HepG2 (cell line): Measurements from ENCODE around the gene UPB1. TPM values are rescaled to one million over a fixed set of nuclear protein-coding genes. Genes with fewer than 3 reads are reported as not detected.

Source experiments
- ATAD3A ChIP-seq: sonication (generic); formaldehyde crosslinking; IDR thresholded peaks from 2 replicates; pipeline ENCODE4 v1.4.0; 2020; ENCODE audit warnings: missing genetic modification reagents
- BRCA1 ChIP-seq: sonication (generic); formaldehyde crosslinking; IDR thresholded peaks from 2 replicates; pipeline ENCODE4 v1.4.0; 2020; ENCODE audit warnings: missing genetic modification reagents
- FLYWCH1 ChIP-seq: sonication (generic); formaldehyde crosslinking; IDR thresholded peaks from 2 replicates; pipeline ENCODE4 v1.8.1; 2023; ENCODE audit warnings: mild to moderate bottlenecking, missing genetic modification reagents
- FOXK2 ChIP-seq: fragments of 450-650 bp; IDR thresholded peaks from 2 replicates; pipeline ENCODE4 v1.6.1; 2016
- GABPB1 ChIP-seq: IDR thresholded peaks from 2 replicates; pipeline ENCODE4 v1.6.1; 2016; ENCODE audit warnings: mild to moderate bottlenecking, missing genetic modification reagents, moderate library complexity, missing compliant biosample characterization
- HOXA5 ChIP-seq: sonication (generic); formaldehyde crosslinking; IDR thresholded peaks from 2 replicates; pipeline ENCODE4 v1.4.0; 2020; ENCODE audit warnings: missing genetic modification reagents
- IKZF4 ChIP-seq: sonication (generic); formaldehyde crosslinking; IDR thresholded peaks from 2 replicates; pipeline ENCODE4 v1.5.1; 2020; ENCODE audit warnings: borderline replicate concordance, mild to moderate bottlenecking, low read depth, missing genetic modification reagents; ENCODE audit errors: not compliant biosample characterization
- MAFK ChIP-seq, 2 experiments: IDR thresholded peaks in 1 of 2; conservative IDR thresholded peaks in 1 of 2; 2 replicates each; pipeline ENCODE4 v1.6.1; 2011; ENCODE audit warnings: improper control_type of control experiment in 2 of 2, low read length in 2 of 2
- MNT ChIP-seq: fragments of 450-650 bp; IDR thresholded peaks from 2 replicates; pipeline ENCODE4 v1.6.1; 2016
- MTA3 ChIP-seq: sonication (generic); formaldehyde crosslinking; IDR thresholded peaks from 2 replicates; pipeline ENCODE4 v1.4.0; 2020; ENCODE audit warnings: missing genetic modification reagents
- NFE2L2 ChIP-seq: fragments of 150-350 bp; IDR thresholded peaks from 2 replicates; pipeline ENCODE4 v1.6.1; 2014; ENCODE audit warnings: low read length
- PHF21A ChIP-seq: sonication (generic); formaldehyde crosslinking; IDR thresholded peaks from 2 replicates; pipeline ENCODE4 v1.5.0; 2020; ENCODE audit warnings: mild to moderate bottlenecking, missing genetic modification reagents
- RAD51 ChIP-seq: fragments of 450-650 bp; IDR thresholded peaks from 2 replicates; pipeline ENCODE4 v1.6.1; 2016; ENCODE audit warnings: borderline replicate concordance
- SAFB2 ChIP-seq: sonication (generic); formaldehyde crosslinking; IDR thresholded peaks from 2 replicates; pipeline ENCODE4 v1.5.1; 2020; ENCODE audit warnings: missing genetic modification reagents, low read depth, mild to moderate bottlenecking, borderline replicate concordance
- SALL2 ChIP-seq: sonication (generic); formaldehyde crosslinking; IDR thresholded peaks from 2 replicates; pipeline ENCODE4 v1.8.1; 2023; ENCODE audit warnings: mild to moderate bottlenecking, missing genetic modification reagents, inconsistent platforms
- SCMH1 ChIP-seq: sonication (generic); formaldehyde crosslinking; IDR thresholded peaks from 2 replicates; pipeline ENCODE4 v1.9.0; 2021; ENCODE audit warnings: missing genetic modification reagents, mild to moderate bottlenecking, borderline replicate concordance
- SMAD1 ChIP-seq: sonication (generic); formaldehyde crosslinking; IDR thresholded peaks from 2 replicates; pipeline ENCODE4 v1.4.0; 2020; ENCODE audit warnings: missing genetic modification reagents, low read depth, mild to moderate bottlenecking, borderline replicate concordance
- SNRNP70 ChIP-seq: fragments of 200-400 bp; formaldehyde crosslinking; IDR thresholded peaks from 2 replicates; pipeline ENCODE4 v1.6.1; 2017; ENCODE audit warnings: mild to moderate bottlenecking, low read depth, low read length, moderate library complexity
- SP5 ChIP-seq: IDR thresholded peaks from 2 replicates; pipeline ENCODE4 v1.6.1; 2016; ENCODE audit warnings: low read depth, borderline replicate concordance
- SRSF4 ChIP-seq: fragments of 200-400 bp; formaldehyde crosslinking; IDR thresholded peaks from one replicate; pipeline ENCODE4 v1.6.1; 2018; ENCODE audit warnings: mild to moderate bottlenecking, low read depth, low read length, moderate library complexity; ENCODE audit not compliant: poor library complexity, severe bottlenecking
- TCF7 ChIP-seq: sonication (generic); IDR thresholded peaks from 2 replicates; pipeline ENCODE4 v1.6.1; 2016; ENCODE audit warnings: antibody characterized with exemption, low read depth
- TEAD2 ChIP-seq: sonication (generic); formaldehyde crosslinking; IDR thresholded peaks from 2 replicates; pipeline ENCODE4 v1.9.0; 2021; ENCODE audit warnings: missing genetic modification reagents
- ZBTB43 ChIP-seq: sonication (generic); formaldehyde crosslinking; conservative IDR thresholded peaks from 2 replicates; pipeline ENCODE4 v1.4.0; 2020; ENCODE audit warnings: missing genetic modification reagents
- ZMYM2 ChIP-seq: sonication (generic); formaldehyde crosslinking; IDR thresholded peaks from 2 replicates; pipeline ENCODE4 v1.8.0; 2022; ENCODE audit warnings: mild to moderate bottlenecking, missing genetic modification reagents
- ZNF136 ChIP-seq: sonication (generic); formaldehyde crosslinking; IDR thresholded peaks from 2 replicates; pipeline ENCODE4 v1.8.1; 2022; ENCODE audit warnings: low read depth, mild to moderate bottlenecking, moderate library complexity, missing genetic modification reagents
- ZNF30 ChIP-seq: sonication (generic); formaldehyde crosslinking; IDR thresholded peaks from 2 replicates; pipeline ENCODE4 v1.5.0; 2020; ENCODE audit warnings: mild to moderate bottlenecking, missing genetic modification reagents
- ZNF354B ChIP-seq: sonication (generic); formaldehyde crosslinking; IDR thresholded peaks from 2 replicates; pipeline ENCODE4 v1.8.0; 2022; ENCODE audit warnings: mild to moderate bottlenecking, missing genetic modification reagents
- ZNF607 ChIP-seq: sonication (generic); formaldehyde crosslinking; IDR thresholded peaks from 2 replicates; pipeline ENCODE4 v1.5.1; 2020; ENCODE audit warnings: missing genetic modification reagents, mild to moderate bottlenecking, borderline replicate concordance
- ZNF670 ChIP-seq: sonication (generic); formaldehyde crosslinking; IDR thresholded peaks from 2 replicates; pipeline ENCODE4 v1.8.0; 2022; ENCODE audit warnings: mild to moderate bottlenecking, missing genetic modification reagents, borderline replicate concordance
- ZSCAN21 ChIP-seq: sonication (generic); formaldehyde crosslinking; IDR thresholded peaks from 2 replicates; pipeline ENCODE4 v1.8.0; 2022; ENCODE audit warnings: mild to moderate bottlenecking, missing genetic modification reagents, moderate library complexity, borderline replicate concordance
- polyA plus RNA-seq, 8 experiments: library from polyadenylated mRNA; depleted of rRNA in 3 of 8; stranded (reverse) in 7 of 8; unstranded in 1 of 8; fragments of >200 nt; fragmentation: Illumina TruSeq in 4 of 8; extraction: Trizol in 4 of 8; gene quantifications; 2 replicates each; pipeline versions ENCODE4 v1.2.1 to v1.2.3, GENCODE V29; 2011 to 2016; ENCODE audit warnings: low read depth in 4 of 8, missing spikeins in 1 of 8, mixed read lengths in 1 of 8; ENCODE audit not compliant: insufficient read depth in 1 of 8
- total RNA-seq, 5 experiments: library from RNA; depleted of rRNA; stranded (reverse); fragments of >200 nt; fragmentation: Illumina TruSeq; extraction: Trizol; gene quantifications; 2 replicates each; pipeline ENCODE4 v1.2.3, GENCODE V29; 2016; ENCODE audit warnings: low read depth in 1 of 5

Gene UPB1
- total and polyA plus RNA-seq, 2 of the 13 experiments (the other 11 are each of a cell fraction or from before 2014, with no cell fraction given): 0.38 to 1.2 TPM

DNA sequence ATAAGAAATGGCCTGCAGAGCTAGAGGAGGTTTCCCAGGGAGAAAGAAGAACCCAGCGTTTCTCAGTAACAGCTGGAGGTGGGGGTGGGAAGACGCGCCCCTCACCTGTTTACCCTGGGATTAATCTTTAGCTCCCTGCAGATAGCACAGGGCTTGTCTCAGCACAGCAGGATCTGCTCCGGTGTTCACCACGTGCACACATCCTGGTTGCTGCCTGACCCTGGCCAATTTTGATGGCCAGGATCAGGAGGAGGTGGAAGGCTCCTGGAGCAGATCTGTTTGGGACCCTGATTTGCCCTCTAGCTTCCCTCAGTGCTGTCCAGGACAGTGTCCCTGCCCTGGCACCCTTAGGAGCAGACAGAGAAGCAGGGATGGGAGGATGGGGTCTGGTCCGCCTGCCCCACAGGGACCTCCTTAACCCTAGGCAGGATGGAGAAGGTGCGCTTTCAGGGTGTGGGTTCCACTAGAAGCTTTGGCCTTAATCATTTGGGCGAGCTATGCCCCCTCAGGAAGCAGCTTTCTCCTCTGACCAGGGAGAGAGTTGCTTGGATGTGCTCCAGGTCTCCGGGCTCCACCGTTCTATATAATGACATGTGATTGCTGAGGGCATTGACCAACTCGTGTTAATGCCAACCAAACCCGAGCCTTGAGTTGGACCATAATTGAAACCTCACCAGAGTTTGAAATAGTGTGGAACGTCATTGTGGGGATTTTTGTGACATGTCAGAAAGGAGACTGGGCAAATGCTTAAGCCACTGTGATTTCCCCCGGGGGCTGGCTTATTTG is 19.3 kb downstream of the UPB1 start (continued):
- TF ChIP-seq ZBTB43 (peak; percentile 96), ZMYM2 (CRISPR knock-in tag) (peak; percentile 88), NFE2L2 (no peak), SAFB2 (CRISPR knock-in tag) (peak; percentile 65; the same call in 1 of the 2 replicates), MNT (peak; percentile 36; the same call in 1 of the 2 replicates), SP5 (CRISPR knock-in tag) (peak; percentile 91), SMAD1 (CRISPR knock-in tag) (peak; percentile 80; the same call in 1 of the 2 replicates), PHF21A (CRISPR knock-in tag) (peak; percentile 90), ZNF136 (no peak), TEAD2 (CRISPR knock-in tag) (peak; percentile 56; the same call in 1 of the 2 replicates), BRCA1 (CRISPR knock-in tag) (peak; percentile 90; the same call in 1 of the 2 replicates), TCF7 (peak; percentile 56; the same call in 1 of the 2 replicates), GABPB1 (CRISPR knock-in tag) (peak; percentile 70), HOXA5 (CRISPR knock-in tag) (peak; percentile 98), ZNF670 (CRISPR knock-in tag) (peak; percentile 83; the same call in 1 of the 2 replicates), MAFK (conservative IDR thresholded peaks at IDR 0.05 in 1 of 2, IDR thresholded peaks at IDR 0.05 in 1 of 2; ENCODE audit: low read length in 2 of 2) (no peak), SNRNP70 (no peak), ZSCAN21 (peak; percentile 97), ZNF354B (CRISPR knock-in tag) (no peak), SCMH1 (no peak), FLYWCH1 (CRISPR knock-in tag) (no peak), ATAD3A (CRISPR knock-in tag) (no peak), FOXK2 (no peak), ZNF30 (CRISPR knock-in tag) (peak; percentile 92; the same call in 1 of the 2 replicates), IKZF4 (CRISPR knock-in tag) (peak; percentile 94), SALL2 (peak; percentile 74; the same call in 1 of the 2 replicates), ZNF607 (CRISPR knock-in tag) (peak; percentile 99), RAD51 (no peak), MTA3 (CRISPR knock-in tag) (no peak), SRSF4 (no peak)
